ENCODE measurements around the gene PIEZO2.

PIEZO2 gene

DNA sequence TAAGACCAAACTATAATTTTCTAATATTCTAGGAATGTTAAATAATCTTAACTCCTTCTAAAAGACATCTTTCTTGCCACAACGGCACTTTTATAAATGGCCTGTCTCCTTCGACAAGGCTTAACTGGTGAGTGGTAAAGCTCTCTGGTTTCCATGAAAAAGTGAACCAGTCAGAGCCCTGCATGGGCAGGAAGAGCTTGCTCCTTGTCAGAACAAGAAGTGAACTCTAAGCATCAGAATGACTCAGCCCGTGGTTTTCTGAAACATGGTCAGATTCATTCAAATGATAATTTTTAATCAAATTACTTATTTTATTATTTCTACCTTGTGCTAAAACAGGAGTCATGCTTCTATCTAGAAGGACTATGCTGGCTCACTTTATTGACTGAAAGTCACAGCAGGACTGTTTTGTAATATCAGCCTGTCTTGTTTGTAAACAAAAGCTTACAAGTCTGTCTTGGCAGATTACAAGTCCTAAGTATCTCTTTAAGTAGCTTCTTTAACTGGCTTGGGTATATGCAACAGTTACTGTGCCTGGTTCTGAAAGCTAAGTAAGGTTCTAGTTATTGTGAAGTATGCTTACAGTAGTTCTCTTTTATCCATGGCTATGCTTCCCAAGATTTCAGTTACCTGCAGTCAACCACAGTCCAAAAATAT is 378.2 kb downstream of the PIEZO2 start:
- TF ChIP-seq, protein P1, sequence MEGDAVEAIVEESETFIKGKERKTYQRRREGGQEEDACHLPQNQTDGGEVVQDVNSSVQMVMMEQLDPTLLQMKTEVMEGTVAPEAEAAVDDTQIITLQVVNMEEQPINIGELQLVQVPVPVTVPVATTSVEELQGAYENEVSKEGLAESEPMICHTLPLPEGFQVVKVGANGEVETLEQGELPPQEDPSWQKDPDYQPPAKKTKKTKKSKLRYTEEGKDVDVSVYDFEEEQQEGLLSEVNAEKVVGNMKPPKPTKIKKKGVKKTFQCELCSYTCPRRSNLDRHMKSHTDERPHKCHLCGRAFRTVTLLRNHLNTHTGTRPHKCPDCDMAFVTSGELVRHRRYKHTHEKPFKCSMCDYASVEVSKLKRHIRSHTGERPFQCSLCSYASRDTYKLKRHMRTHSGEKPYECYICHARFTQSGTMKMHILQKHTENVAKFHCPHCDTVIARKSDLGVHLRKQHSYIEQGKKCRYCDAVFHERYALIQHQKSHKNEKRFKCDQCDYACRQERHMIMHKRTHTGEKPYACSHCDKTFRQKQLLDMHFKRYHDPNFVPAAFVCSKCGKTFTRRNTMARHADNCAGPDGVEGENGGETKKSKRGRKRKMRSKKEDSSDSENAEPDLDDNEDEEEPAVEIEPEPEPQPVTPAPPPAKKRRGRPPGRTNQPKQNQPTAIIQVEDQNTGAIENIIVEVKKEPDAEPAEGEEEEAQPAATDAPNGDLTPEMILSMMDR (IDR thresholded peaks at IDR 0.05) = no peak

DNA sequence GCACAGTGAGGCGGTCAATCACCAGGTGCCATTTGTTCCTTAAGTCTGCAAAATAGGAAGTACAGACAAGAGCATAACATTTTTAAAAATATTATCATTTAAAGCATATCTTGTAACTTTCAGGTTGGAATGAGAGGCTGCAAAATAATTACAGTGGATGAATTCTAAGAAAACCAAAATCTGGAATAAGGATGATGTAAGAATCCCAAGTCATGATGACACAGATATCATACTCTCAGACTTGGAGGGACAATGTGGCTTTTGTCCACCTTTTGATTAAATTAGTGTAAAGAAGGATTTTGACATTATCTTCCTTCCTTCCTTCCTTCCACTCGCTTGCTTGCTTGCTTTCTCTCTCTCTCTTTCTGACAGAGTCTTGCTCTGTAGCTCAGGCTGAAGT is 379.1 kb downstream of the PIEZO2 start:
- TF ChIP-seq, protein P1 (IDR thresholded peaks at IDR 0.05) = no peak

DNA sequence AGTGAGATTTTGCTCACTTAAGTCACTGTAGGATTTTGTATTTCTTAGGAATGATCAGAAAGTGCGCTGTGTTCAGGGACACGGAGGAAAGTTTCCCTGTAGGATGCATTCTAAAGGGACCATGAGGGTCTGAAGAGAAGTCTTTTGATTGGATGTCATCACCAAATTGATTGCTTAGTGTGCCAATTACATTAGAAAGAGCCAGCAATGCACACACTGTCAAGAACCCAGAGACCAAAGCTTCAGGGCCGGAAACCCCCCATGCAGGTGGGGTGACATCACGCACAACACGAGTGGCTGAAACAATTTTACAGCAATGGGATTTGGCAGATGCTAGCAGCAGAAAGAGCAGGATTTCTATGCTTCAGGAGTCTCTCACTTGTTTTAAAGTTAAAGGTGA is 381.1 kb downstream of the PIEZO2 start:
- TF ChIP-seq, protein P1 (IDR thresholded peaks at IDR 0.05) = no peak

DNA sequence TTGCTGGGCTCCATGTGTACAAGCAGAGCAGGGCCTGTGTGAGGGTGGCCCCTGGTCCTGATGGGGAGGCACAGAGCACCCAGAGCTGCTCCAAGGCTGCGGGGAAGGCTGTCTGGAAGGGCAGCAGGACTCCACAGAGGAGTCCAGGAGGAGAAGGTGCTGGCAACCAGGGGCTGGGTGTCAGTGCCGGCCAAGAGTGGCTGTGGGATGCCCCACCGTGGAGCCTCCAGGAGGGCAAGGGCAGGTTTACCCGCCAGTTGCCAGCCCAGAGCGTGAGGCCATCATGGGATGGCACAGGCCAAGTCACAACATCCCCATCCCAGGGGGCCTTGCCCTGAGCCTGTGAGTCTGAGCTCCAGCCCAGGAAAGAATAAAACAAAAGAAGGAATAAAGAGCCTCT is 381.7 kb downstream of the PIEZO2 start:
- TF ChIP-seq, protein P1 (IDR thresholded peaks at IDR 0.05) = no peak

DNA sequence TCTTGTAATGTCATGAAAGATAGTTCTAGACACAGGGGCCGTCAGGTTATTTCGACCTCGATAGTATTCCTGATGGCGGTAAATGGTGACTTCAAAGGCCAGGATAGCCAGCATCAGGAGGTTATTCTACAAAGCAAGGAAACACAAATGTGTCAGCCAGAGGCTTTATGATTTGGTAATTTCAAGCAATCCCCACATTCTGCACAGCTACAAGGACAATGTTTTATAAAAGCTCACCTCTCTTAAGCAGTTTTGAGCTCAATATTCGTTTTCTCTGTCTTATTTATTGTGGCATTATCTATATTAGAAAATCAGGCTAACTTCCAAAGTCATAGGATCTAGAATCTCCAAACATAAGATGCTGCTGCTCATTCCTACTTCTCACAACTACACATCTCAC is 388.4 kb downstream of the PIEZO2 start:
- TF ChIP-seq, protein P1 (IDR thresholded peaks at IDR 0.05) = no peak

DNA sequence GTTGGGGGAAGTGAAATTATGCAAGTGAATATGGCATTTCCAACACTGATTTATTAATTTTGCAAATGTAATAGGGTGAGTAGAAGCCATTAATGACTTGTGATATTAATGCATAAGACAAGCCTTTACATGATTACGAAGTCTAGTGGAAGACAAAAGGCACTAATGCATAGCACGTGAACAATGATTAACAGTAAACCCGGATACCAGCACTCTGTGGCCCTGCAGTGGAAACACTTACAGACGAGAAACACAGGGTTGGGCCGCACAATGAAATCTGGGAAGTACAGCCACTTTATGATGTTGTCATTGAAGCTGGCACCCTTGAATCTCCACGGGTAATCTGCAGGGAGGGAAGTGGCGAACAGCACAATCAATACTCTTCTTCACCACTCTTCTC is 390.1 kb downstream of the PIEZO2 start:
- TF ChIP-seq, protein P1 (IDR thresholded peaks at IDR 0.05) = no peak

DNA sequence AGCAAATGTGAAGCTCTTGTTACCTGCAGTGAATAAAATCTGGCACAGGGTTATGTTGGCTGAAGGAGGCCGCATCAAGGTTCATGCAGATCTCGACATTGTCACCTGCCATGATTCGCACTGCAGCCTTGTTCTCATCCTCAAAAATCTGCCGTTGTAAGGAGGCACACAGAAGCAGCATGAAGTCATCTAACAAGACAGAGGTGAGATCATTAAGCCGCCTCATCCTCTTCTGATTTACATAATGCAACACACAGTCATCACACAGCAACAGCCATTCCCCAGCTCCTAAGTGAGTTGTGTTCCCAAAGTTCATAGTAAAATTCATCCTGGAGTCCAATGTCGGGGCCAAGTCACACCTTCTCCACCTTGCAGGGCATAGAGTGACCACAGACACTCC is 391.4 kb downstream of the PIEZO2 start:
- TF ChIP-seq, protein P1 (IDR thresholded peaks at IDR 0.05) = no peak

DNA sequence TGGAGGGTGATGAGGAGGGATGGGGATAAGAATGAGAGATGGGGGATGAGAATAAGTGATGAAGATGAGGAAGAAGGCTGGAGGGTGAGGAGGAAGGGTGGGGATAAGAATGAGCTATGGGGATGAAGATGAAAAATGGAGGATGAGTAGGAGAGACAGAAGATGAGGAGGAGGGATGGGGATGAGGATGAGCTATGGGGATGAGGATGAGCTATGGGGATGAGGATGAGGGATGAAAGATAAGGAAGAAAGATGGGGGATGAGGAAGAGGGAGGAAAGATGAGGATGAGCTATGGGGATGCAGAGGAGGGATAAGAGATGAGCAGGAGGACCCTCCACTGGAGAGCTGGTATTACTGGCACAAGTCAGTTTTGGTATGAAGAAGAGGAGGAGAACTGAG is 392.0 kb downstream of the PIEZO2 start:
- TF ChIP-seq, protein P1 (IDR thresholded peaks at IDR 0.05) = no peak
